ENCODE measurements around the gene HCRTR1.

HCRTR1 gene

GRCh38 chr1:31576743-31577455 is 40.6 kb upstream of the HCRTR1 start:
- no peaks in the 10 kb centered on the region for H3K9me3 Mint-ChIP-seq (ENCODE audit: low read depth)
- H3K27ac Mint-ChIP-seq, result no peak overlapping the region
- H3K36me3 Mint-ChIP-seq, result no peaks in the 10 kb centered on the region
- H3K27me3 Mint-ChIP-seq, result peaks cover 9% of the 10 kb centered on the region
- no peaks in the 10 kb centered on the region for H3K4me1 Mint-ChIP-seq (ENCODE audit: low read depth)
- no peak overlapping the region for H3K4me3 Mint-ChIP-seq

DNA sequence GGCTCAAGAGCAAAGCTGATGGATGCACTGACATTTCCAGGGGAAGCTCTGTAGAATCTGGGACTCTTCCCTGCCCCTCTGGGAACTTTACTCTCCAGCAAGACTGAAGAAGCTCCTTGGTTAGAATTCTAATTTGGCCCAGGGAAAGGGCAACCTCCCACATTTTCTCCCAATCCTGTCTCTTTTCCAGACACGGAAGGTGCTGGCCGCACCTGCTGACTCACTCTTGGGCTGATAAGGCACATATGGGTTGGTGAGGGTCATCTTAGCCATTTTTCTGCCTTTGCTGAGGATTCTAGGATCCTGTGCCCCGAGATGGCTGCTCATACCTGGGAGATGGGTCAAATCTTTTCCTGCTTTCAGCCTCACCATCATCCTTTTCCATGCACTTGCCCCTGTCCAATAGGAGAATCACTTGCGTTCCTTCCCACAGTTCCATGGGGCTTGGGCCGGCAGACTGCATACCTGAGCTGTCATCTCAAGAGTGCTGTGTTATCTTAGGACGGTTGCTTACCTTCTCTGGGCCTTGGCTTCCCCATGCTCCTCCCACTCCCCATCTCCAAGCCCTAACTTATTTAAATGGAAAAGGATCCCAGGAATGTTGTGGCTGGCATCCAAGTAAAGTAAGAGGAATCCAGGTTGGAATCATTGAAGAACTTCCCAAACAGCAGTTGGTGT is 39.8 kb upstream of the HCRTR1 start:
- Mint-ChIP-seq H3K27ac (no peak overlapping the region), H3K9me3 (ENCODE audit: low read depth) (no peaks in the 10 kb centered on the region), H3K4me1 (ENCODE audit: low read depth) (no peaks in the 10 kb centered on the region), H3K4me3 (no peak overlapping the region), H3K27me3 (peaks cover 9% of the 10 kb centered on the region), H3K36me3 (no peaks in the 10 kb centered on the region)

GRCh38 chr1:31579374-31579773 is 38.1 kb upstream of the HCRTR1 start:
- no peak overlapping the region for H3K27ac Mint-ChIP-seq
- H3K4me1 Mint-ChIP-seq (ENCODE audit: low read depth), result no peaks in the 10 kb centered on the region
- peaks cover 6% of the 10 kb centered on the region for H3K27me3 Mint-ChIP-seq
- H3K36me3 Mint-ChIP-seq, result no peaks in the 10 kb centered on the region
- H3K4me3 Mint-ChIP-seq, result no peak overlapping the region
- H3K9me3 Mint-ChIP-seq (ENCODE audit: low read depth), result no peaks in the 10 kb centered on the region

GRCh38 chr1:31580513-31580870 is 37.0 kb upstream of the HCRTR1 start:
- H3K9me3 Mint-ChIP-seq (ENCODE audit: low read depth), result no peaks in the 10 kb centered on the region
- no peaks in the 10 kb centered on the region for H3K36me3 Mint-ChIP-seq
- H3K4me3 Mint-ChIP-seq, result no peak overlapping the region
- no peaks in the 10 kb centered on the region for H3K4me1 Mint-ChIP-seq (ENCODE audit: low read depth)
- peaks cover 6% of the 10 kb centered on the region for H3K27me3 Mint-ChIP-seq
- no peak overlapping the region for H3K27ac Mint-ChIP-seq

DNA sequence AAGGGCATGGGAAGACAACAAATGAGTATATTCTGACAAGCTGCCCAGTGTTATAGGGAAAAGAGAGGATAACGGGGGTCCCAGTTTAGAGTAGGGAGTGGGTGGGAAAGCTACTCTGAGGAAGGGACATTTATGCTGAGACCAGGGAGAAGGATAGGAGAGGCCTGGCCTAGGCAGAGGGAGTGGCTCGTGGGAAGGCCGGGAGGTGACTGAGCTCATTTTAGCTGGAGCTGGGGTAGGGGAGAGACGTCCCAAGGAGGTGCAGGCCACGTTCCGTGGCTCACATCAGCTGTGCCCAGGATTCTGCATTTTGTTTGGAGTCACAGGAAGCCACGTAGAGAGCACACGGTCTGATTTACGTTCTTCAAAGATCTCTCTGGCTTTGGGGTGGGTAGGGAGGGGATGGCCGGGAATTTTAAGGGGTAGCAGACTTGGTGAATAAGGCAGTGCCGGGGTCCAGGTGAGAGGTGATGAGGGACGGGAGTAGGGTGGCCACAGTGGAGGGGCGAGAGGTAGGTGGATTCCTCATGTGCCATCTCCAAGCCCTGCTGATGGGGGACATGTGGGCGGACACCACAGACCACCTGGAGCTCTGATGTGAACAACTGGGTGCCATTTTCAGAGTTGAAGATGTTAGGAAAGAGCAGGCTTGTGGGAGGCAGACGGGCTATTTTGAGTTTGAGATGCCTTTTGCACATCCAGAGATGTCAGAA is 36.4 kb upstream of the HCRTR1 start:
- Mint-ChIP-seq H3K27me3 (peaks cover 6% of the 10 kb centered on the region), H3K4me3 (no peak overlapping the region), H3K27ac (no peak overlapping the region), H3K4me1 (ENCODE audit: low read depth) (no peaks in the 10 kb centered on the region), H3K9me3 (ENCODE audit: low read depth) (no peaks in the 10 kb centered on the region), H3K36me3 (no peaks in the 10 kb centered on the region)

- no peaks in the 10 kb centered on the region for H3K9me3 Mint-ChIP-seq (ENCODE audit: low read depth)
- no peak overlapping the region for H3K27ac Mint-ChIP-seq
- peaks cover 5% of the 10 kb centered on the region for H3K27me3 Mint-ChIP-seq
- H3K36me3 Mint-ChIP-seq, result no peaks in the 10 kb centered on the region
- no peak overlapping the region for H3K4me3 Mint-ChIP-seq
- H3K4me1 Mint-ChIP-seq (ENCODE audit: low read depth), result no peaks in the 10 kb centered on the region
These were observed 35.4 kb upstream of the HCRTR1 start for GRCh38 chr1:31581821-31582810.

GRCh38 chr1:31583082-31583994 is 34.2 kb upstream of the HCRTR1 start:
- Mint-ChIP-seq H3K36me3 (no peaks in the 10 kb centered on the region), H3K4me3 (no peak overlapping the region), H3K27ac (no peak overlapping the region), H3K4me1 (ENCODE audit: low read depth) (peaks cover 3% of the 10 kb centered on the region), H3K9me3 (ENCODE audit: low read depth) (no peaks in the 10 kb centered on the region), H3K27me3 (peaks cover 4% of the 10 kb centered on the region)

DNA sequence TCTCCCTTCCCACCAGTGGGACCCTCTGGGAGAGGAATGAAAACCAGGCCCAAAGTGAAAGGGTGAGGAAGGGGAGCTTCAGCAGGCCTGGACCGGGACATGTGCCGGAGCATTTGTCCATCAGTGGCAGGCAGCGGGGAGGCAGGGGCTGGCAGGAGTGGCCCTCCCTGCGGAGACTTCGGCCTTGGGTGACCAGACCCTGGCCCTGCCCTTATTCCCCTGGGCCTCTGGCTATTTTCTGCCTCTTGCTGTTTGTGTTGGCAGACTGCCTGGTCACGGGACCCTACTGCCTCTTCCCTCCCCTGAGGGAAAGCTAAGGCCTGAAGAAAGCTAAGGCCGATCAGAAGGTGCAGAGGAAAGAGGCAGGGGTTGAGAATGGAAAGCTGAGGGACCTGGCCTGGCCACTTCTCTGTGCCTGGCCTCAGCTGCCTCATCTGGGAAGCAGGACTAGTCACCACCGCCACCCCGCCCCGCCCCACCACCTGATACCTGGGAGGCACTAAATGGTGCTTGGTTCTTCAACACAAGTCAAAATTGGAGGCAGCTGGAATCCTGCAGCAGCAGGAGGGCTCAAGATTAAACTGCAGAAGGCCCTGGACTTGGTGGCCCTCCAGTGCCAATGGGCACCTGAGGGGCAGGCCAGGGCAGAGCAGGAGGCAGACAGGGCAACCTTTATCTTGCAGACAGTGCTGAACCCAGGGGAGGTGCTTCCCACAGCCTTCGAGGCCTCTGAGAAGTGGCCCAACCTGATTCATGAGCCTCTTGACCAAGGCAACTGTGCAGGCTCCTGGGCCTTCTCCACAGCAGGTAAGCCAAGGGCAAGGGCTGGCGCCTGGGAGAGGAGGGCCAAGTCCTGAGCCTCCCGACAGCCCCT is 33.3 kb upstream of the HCRTR1 start:
- Mint-ChIP-seq H3K4me1 (ENCODE audit: low read depth) (peaks cover 4% of the 10 kb centered on the region), H3K36me3 (no peaks in the 10 kb centered on the region), H3K27me3 (peaks cover 5% of the 10 kb centered on the region), H3K4me3 (no peak overlapping the region), H3K27ac (no peak overlapping the region), H3K9me3 (ENCODE audit: low read depth) (no peaks in the 10 kb centered on the region)

- peaks cover 5% of the 10 kb centered on the region for H3K4me1 Mint-ChIP-seq (ENCODE audit: low read depth)
- H3K9me3 Mint-ChIP-seq (ENCODE audit: low read depth), result no peaks in the 10 kb centered on the region
- no peak overlapping the region for H3K4me3 Mint-ChIP-seq
- H3K27ac Mint-ChIP-seq, result no peak overlapping the region
- peaks cover 7% of the 10 kb centered on the region for H3K27me3 Mint-ChIP-seq
- no peaks in the 10 kb centered on the region for H3K36me3 Mint-ChIP-seq
These were observed 32.4 kb upstream of the HCRTR1 start for GRCh38 chr1:31584869-31585735.

DNA sequence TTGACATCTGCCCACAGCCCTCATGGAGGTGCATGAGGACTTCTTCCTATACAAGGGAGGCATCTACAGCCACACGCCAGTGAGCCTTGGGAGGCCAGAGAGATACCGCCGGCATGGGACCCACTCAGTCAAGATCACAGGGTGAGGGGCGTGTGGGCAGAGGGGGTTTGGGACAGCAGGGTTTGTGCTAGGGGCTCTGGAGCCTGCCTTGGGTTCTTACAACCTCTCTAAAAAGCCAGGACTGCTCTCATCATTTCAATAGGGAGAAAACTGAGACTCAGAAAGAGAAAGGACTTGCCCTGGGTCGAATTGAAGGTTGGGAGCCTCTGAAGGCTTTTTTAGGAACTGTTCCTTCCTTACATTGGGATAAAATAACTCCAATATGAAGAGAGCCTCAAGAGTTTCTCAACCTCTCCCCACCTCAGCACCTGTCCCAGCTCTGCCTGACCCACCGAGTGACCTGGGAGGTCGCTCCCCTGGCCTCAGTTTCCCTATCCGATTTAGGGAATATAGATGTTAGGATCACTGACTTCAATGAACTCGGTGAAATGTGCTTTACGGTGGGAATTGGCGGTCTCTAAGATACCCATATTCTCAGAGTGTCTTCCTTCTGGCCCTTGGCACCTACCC is 31.6 kb upstream of the HCRTR1 start:
- H3K27ac Mint-ChIP-seq, result no peak overlapping the region
- H3K9me3 Mint-ChIP-seq (ENCODE audit: low read depth), result no peaks in the 10 kb centered on the region
- peaks cover 7% of the 10 kb centered on the region for H3K27me3 Mint-ChIP-seq
- H3K4me3 Mint-ChIP-seq, result no peak overlapping the region
- peaks cover 5% of the 10 kb centered on the region for H3K4me1 Mint-ChIP-seq (ENCODE audit: low read depth)
- no peaks in the 10 kb centered on the region for H3K36me3 Mint-ChIP-seq

GRCh38 chr1:31586376-31587327 is 30.8 kb upstream of the HCRTR1 start:
- Mint-ChIP-seq H3K27ac (no peak overlapping the region), H3K36me3 (no peaks in the 10 kb centered on the region), H3K27me3 (peaks cover 10% of the 10 kb centered on the region), H3K4me1 (ENCODE audit: low read depth) (peaks cover 5% of the 10 kb centered on the region), H3K4me3 (no peak overlapping the region), H3K9me3 (ENCODE audit: low read depth) (no peaks in the 10 kb centered on the region)

Measured in activated naive CD8-positive, alpha-beta T cell (primary cell).